Measurements from ENCODE around the gene R3HDM1. TPM values are rescaled to one million over a fixed set of nuclear protein-coding genes. Genes with fewer than 3 reads are reported as not detected.
"Not testable (repeated sequence)": the region's sequence is repeated elsewhere in the genome, so short reads cannot be mapped to it uniquely, and the experiment has no call there.

The R3HDM1 gene
- total RNA-seq: 3.1 and 23.3 TPM in 2 replicates

DNA sequence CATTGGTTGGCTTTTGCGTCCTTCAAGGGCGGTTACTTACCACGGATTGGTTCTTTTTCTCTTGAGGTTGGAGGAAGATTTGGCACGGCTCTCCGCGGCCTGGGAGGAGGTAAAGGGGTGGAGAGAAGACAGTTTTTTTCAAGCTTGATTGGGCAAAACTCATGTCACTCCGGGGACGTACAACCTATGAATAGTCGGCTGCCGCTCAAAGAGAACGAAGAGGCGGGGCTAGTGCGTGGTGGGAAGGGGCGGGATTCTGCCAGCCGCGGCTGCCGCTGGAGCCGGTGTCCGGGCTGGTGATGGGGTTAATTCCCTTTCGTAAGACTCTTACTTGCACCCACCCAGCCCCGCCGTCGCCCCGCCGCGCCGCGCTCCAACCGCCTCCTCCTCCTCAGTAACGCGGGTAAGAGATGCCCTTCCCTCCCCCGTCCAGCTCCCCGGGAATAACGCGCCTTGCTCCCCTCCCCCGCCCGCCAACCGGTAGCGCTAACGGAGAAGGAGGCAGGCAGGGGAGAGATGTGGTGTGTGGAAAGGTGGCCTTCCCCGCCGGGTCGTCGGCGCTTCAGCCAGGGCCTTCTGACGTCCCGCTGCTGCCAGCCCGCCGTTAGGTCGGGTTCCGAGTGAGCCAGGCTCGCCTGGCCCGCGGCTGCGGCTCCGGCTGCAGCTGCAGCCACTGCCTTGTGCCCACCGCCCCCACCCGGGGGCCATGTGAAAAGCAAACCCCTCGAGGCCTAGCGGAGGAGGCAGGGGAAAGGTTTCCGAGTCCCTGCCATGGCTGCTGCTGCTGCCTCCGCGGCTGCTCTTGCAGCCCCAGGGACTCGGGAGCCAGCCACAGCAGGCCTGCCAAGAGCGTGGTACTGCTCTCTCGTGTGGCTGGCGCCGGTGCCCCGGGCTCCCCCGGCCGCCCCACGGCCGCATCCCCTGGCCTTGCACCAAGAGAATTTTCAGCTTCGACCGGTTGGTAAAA lies at the start of gene R3HDM1:
Gene R3HDM1, plus strand, starts transcription at position 254 of the 967 bp plus-strand sequence. CDS start 73,362 bp downstream, outside the sequence.
- peak; percentile 100 for DNase-seq (ENCODE audit: low read depth)

DNA sequence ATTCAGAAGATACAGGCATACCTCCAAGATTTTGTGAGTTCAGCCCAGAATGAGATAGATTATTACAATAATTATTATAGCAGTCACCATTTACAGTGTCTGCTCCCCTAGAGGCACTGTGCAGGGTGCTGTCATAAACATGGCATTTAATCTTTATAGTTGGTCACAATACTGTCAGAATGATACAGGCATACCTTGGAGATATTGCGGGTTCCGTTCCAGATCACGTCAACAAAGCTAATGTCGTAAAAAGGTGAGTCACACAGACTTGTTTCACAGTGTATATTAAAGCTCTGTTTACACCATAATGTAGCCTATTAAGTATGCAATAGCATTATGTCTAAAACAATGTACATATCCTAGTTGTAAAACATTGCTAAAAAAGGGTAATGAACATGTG lies 45.8 kb upstream of the R3HDM1 start:
- DNase-seq (ENCODE audit: low read depth): no peak

GRCh38 chr2:135490376-135490775 lies 40.9 kb upstream of the R3HDM1 start:
- no peak for DNase-seq (ENCODE audit: low read depth)

- no peak for DNase-seq (ENCODE audit: low read depth)
Observed at GRCh38 chr2:135494503-135494902, 36.8 kb upstream of the R3HDM1 start.

DNA sequence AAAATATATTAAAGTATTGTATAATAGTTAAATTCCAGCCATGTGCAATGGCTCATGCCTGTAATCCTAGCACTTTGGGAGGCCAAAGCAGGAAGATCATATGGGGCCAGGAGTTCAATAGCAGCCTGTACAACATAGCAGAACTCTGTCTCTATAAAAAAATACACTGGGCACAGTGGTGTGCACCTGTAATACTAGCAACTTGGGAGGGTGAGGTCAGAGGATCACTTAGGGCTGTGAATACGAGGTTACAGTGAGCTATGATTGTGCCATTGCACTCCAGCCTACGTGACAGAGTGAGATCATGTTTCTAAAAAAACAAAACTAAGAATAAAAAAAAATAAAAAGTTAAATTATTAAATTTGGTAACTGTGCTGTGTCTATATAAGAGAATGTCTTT lies 36.4 kb upstream of the R3HDM1 start:
- no peak for DNase-seq (ENCODE audit: low read depth)

DNA sequence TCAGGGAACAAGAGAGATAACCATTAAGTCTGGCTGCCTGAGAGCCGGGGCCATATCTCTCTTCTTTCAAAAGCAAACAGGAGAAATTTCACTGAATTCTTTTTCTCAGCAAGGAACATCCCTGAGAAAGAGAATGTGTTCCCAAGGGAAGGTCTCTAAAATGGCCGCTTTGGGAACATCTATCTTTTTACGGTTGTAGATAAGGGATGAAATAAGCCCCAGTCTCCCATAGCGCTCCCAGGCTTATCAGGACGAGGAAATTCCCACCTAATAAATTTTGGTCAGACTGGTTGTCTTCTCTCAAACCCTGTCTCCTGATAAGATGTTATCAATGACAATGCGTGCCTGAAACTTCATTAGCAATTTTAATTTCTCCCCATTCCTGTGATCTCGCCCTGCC lies 32.7 kb upstream of the R3HDM1 start:
- not testable (repeated sequence) for DNase-seq (ENCODE audit: low read depth)

GRCh38 chr2:135504811-135505210 lies 26.5 kb upstream of the R3HDM1 start:
- no peak for DNase-seq (ENCODE audit: low read depth)

DNA sequence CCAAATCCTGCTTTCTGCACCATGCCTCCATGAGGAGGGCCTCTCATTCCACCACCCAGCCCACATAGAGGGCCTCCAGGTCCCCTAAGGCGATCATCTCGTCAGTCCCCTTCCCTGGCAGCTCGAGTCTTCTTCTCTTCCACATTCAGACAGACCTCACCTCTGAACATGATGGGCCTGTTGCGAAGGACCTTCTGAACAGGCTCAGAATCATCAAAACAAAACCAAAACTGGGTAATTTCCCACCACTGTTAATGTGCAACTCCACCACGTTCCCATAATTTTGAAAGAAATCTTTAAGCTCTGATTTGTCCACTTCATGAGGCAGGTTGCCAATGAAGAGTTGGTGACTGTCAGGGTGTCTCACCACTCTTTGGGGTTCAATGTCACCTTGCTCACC lies 20.7 kb upstream of the R3HDM1 start:
- DNase-seq (ENCODE audit: low read depth): no peak

GRCh38 chr2:135512099-135512498 lies 19.2 kb upstream of the R3HDM1 start:
- DNase-seq (ENCODE audit: low read depth): no peak

DNA sequence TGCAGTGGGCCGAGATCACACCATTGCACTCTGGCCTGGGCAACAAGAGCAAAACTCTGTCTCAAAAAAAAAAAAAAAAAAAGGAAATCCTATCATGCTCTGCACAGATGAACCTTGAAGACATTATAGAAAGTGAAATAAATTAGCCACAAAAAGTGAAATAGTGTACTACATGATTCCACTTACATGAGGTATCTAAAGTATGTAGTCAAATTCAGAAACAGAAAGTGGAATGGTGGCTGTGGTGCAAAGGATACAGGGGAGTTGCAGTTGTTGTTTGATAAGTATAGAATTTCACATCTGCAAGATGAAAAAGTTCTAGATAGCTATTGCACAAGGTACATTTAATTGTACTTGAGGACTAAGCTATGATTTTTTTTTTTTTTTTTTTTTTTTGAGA lies 5.5 kb upstream of the R3HDM1 start:
- no peak for DNase-seq (ENCODE audit: low read depth)

GRCh38 chr2:135528006-135528405 lies 3.3 kb upstream of the R3HDM1 start:
- DNase-seq (ENCODE audit: low read depth): no peak

DNA sequence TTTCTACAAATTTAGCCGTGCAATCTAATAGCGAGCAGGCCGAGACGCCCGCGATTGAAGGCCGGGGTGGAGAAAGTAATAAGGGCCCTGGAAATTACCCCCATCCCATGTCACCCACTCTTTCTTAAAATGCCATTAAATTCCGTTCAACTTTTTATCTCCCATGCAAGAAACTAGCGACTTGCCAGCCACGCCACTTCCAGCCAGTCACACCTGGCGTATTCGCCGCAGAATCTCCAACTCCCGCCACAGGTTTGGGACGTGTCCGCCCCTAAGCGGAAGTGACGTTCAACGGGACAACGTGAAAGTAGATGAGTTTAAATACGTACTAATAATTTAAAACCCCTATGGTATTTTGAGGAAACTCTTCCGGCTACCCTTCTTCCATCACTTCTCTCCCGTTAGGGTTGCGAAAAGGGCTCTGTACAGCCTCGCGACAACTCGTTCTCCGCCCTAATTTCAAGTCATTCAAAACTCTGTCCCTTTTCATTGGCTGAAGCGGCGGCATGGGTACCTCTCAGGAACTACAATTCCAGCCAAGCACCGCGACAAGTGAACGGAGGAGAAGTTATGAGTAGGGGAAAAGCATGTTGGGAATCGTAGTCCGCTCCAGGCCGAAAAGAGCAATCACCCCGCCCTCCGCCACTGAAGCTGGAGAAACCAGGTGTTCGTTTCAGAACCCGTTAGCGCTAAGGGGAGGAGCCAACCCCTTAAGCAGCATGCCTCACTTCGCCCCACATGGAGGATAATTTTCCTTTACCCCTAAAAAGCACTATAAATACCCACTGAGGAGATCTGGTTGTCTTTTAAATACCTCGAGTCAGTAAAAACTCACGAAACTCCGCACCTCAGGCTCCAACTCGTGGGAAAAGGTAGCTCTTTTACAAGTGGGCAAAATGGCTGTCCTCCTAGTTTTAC lies 712 bp upstream of the R3HDM1 start, which contains the start of gene ZRANB3:
Gene ZRANB3, minus strand, starts transcription at position 906 of the 918 bp plus-strand sequence.
- peak; percentile 98 for DNase-seq (ENCODE audit: low read depth)

GRCh38 chr2:135532581-135532980 lies 1.3 kb downstream of the R3HDM1 start:
- DNase-seq (ENCODE audit: low read depth): no peak

DNA sequence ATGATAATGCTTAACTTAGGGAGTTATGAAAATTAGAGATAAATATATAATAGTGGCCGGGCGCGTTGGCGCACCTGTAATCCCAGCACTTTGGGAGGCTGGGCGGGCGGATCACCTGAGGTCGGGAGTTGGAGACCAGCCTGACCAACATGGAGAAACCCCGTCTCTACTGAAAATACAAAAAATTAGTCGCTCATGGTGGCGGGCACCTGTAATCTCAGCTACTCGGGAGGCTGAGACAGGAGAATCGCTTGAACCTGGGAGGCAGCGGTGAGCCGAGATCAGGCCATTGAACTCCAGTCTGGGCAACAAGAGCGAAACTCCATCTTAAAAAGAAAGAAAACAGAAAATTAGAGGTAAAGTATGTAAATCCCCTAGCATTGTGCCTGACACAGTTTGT lies 2.3 kb downstream of the R3HDM1 start:
- not testable (repeated sequence) for DNase-seq (ENCODE audit: low read depth)

DNA sequence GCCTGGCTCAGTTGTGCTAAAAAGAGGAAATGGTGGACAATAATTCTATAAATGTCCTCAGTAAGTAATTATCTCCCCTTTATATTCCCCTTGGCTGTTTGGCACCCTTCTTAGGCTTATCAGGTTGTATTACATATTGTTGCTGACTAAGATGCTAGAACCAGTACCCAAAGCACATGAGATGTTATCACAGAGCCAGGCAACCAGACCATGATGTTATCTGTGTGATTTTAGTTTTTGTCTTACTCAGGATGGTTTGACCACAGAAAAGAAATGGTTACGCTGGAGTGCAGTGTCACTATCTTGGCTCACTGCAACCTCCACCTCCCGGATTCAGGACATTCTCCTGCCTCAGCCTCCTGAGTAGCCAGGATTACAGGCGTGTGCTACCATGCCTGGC lies 15.2 kb downstream of the R3HDM1 start:
- DNase-seq (ENCODE audit: low read depth): no peak

DNA sequence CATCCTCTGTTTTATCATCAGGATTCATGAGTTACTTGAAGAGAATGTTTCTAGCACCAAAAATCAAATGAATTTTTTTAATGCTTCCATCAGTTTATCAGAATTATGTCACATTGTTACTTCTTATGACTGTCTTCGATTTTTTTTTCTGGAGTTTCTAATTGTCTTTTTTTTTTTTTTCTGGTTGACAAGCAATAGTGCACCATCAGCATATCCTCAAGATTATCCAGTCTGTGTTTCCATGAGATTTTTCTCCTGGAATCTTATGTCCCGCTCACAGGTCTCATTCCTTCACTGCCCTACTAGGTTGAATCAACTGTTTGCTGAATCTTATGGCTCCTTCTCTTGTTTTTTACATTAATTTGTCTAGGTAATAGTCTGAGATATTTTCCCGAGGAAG lies 16.0 kb downstream of the R3HDM1 start:
- no peak for DNase-seq (ENCODE audit: low read depth)

GRCh38 chr2:135551356-135551755 lies 20.1 kb downstream of the R3HDM1 start:
- DNase-seq (ENCODE audit: low read depth): no peak

- DNase-seq (ENCODE audit: low read depth): no peak
Observed at GRCh38 chr2:135552887-135553286, 21.6 kb downstream of the R3HDM1 start.

GRCh38 chr2:135555311-135555710 lies 24.0 kb downstream of the R3HDM1 start:
- DNase-seq (ENCODE audit: low read depth): no peak

GRCh38 chr2:135557530-135557929 lies 26.2 kb downstream of the R3HDM1 start:
- DNase-seq (ENCODE audit: low read depth): peak; percentile 11

- DNase-seq (ENCODE audit: low read depth): no peak
Observed at GRCh38 chr2:135561925-135562324, 30.6 kb downstream of the R3HDM1 start.

DNA sequence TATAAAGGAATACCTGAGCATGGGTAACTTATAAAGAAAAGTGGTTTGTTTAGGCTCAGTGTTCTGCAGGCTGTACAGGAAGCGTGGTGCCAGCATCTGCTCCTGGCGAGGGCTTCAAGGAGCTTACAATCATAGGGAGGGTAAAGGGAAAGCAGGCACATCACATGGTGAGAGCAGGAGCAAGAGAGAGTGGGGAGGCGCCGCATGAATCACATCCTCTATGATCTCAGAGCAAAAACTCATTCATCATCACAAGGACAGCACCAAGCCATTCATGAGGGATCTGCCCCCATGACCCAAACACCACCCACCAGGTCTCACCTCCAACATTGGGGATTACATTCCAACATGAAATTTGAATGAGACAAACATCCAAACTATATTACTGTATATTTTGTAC lies 32.5 kb downstream of the R3HDM1 start:
- no peak for DNase-seq (ENCODE audit: low read depth)

Data from renal cortical epithelial cell (primary cell).